Psoas muscle (tissue), 8 donors: ENCODE results near the gene CFAP299. TPM values are rescaled to one million over a fixed set of nuclear protein-coding genes. Genes with fewer than 3 reads are reported as not detected.

Source experiments
- ATAC-seq, 4 donors: fragments of 200-7000 bp; cut with Tn5 transposase; one replicate each; pipeline ENCODE4 v1.9.1; 2020; ENCODE audit warnings: moderate library complexity in 3 of 4, mild to moderate bottlenecking in 2 of 4
- DNase-seq, 2 donors: peaks; one replicate each; pipeline ENCODE4 v3.0.0-alpha.2; 2020
- H3K27ac ChIP-seq: fragments of 200-600 bp; one replicate; pipeline ENCODE4 v1.8.0; 2022
- H3K27me3 ChIP-seq, 3 donors: fragments of 200-600 bp in 1 of 3; one replicate each; pipeline versions ENCODE4 v1.6.1 to v1.8.0; 2013 to 2022; ENCODE audit warnings: low read length in 2 of 3, mild to moderate bottlenecking in 2 of 3, moderate library complexity in 1 of 3; ENCODE audit not compliant: insufficient read depth in 3 of 3
- H3K36me3 ChIP-seq, 2 donors: fragments of 200-600 bp in 1 of 2; one replicate each; pipeline versions ENCODE4 v1.6.1 to v1.8.0; 2013 to 2022; ENCODE audit warnings: low read depth in 1 of 2, mild to moderate bottlenecking in 1 of 2, moderate library complexity in 1 of 2; ENCODE audit not compliant: insufficient read depth in 1 of 2
- H3K4me1 ChIP-seq: fragments of 200-600 bp; one replicate; pipeline ENCODE4 v1.8.0; 2022
- H3K4me3 ChIP-seq: fragments of 200-600 bp; one replicate; pipeline ENCODE4 v1.8.0; 2022; ENCODE audit warnings: mild to moderate bottlenecking
- H3K9me3 ChIP-seq: fragments of 200-600 bp; one replicate; pipeline ENCODE4 v1.8.0; 2022
- WGBS, 3 donors: extraction: QIAGEN DNeasy Blood & Tissue Kit; methylation state at CpG; one replicate each; pipeline versions ENCODE4 v1.1.6 to v1.1.7; 2013; 5-methylcytosine and 5-hydroxymethylcytosine counted together
- intact Hi-C, 2 donors: fragments of 100-400 bp; cut with DNase I; formaldehyde crosslinking; loops; one replicate each; pipeline versions ENCODE4 v1.11.0 to v1.14.2; 2022
- polyA plus RNA-seq, 3 donors: library from polyadenylated mRNA; stranded (reverse); fragments of 200-250 nt; gene quantifications; one replicate each; pipeline ENCODE4 v1.2.3, GENCODE V29; 2013
- total RNA-seq, 4 donors: library from RNA; stranded (reverse); fragmentation: NEBNext Ultra II Directional in 2 of 4; extraction: Animal tissue kit (Norgen Biotek cat#: 25700) in 2 of 4; gene quantifications; one replicate each; pipeline versions ENCODE4 v1.2.1 to v1.2.4, GENCODE V29; 2021 to 2023
- TF ChIP-seq, protein P1 (sequence below): fragments of 200-600 bp; IDR thresholded peaks from one replicate; pipeline ENCODE4 v1.8.0; 2022; ENCODE audit warnings: antibody characterized with exemption
- donor health status: healthy with polysubstance abuse.
- donor health status: DM: no; HTN: no; CAD: no; lungs with moderate emphysema.
- donor health status: Bipolar disorder and iron deficiency.
- donor health status: healthy.
- donor health status: DM: yes; HTN: yes; CAD: no.
- donor health status: DM: no; HTN: no; CAD: no.
- donor health status: DM: no; HTN: no; CAD: no.
- donor health status: DM: yes; HTN: yes; CAD: no.

Gene CFAP299
- total and polyA plus RNA-seq, 7 donors = not detected

DNA sequence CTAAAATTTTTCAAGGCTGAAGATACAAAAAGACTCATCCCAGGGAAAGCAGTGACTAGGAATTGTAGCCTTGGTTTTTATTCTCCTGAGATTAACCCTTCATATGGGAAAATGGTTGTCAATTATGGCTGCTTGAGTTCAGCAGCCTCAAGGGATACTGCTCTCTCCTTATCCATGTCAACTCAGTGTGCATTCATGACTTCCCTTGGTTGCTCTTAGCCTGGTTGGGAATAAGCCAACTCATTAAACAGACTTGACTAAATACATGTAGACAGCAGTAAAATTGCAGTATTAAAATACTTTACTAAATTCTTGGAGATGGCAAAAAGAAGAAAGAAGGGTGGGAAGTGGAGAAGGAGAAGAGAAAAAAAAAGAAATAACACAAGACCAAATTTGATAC is 650.5 kb downstream of the CFAP299 start:
- no peak for ATAC-seq
- Histone ChIP-seq H3K4me3 (no peak overlapping the region), H3K4me1 (no peaks in the 10 kb centered on the region), H3K36me3 (no peaks in the 10 kb centered on the region), H3K27ac (no peak overlapping the region), H3K27me3 (no peaks in the 10 kb centered on the region), H3K9me3 (no peaks in the 10 kb centered on the region)
- DNase-seq = no peak
- TF ChIP-seq, protein P1, sequence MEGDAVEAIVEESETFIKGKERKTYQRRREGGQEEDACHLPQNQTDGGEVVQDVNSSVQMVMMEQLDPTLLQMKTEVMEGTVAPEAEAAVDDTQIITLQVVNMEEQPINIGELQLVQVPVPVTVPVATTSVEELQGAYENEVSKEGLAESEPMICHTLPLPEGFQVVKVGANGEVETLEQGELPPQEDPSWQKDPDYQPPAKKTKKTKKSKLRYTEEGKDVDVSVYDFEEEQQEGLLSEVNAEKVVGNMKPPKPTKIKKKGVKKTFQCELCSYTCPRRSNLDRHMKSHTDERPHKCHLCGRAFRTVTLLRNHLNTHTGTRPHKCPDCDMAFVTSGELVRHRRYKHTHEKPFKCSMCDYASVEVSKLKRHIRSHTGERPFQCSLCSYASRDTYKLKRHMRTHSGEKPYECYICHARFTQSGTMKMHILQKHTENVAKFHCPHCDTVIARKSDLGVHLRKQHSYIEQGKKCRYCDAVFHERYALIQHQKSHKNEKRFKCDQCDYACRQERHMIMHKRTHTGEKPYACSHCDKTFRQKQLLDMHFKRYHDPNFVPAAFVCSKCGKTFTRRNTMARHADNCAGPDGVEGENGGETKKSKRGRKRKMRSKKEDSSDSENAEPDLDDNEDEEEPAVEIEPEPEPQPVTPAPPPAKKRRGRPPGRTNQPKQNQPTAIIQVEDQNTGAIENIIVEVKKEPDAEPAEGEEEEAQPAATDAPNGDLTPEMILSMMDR = no peak
- intact Hi-C loops = loop anchor here in 1 of 2 donors (5.0 kb wide), 1 partner anchor 1931 kb away; no protein-coding TSS in a partner anchor

DNA sequence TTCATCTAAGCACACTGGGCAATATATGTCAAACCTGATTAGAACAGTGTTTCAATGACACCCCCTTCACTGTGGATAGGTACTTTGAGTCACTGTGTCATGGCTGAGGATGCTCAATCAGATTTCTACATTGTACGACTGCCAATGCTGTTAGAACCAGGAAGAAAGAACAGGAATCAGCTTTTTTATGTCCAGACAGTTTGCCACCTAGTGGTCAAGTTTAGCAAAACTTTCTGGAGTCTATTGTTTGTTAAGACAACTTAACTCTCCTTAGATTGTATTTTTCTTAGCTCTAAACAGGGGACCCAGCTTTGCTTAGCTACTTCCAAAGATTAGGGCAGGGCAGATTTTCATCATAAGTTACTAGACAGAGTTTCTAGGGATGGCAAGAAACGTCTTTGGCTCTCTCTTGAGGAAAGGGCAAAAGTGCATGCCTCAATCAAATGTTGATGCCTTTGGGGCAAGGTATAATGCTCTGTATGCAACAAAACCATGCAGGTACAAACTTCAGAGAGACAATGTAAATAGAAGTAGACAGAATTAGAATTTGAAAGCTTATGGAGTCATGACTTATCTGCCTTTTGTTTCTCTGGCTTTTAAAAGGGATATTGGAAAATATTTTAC is 654.5 kb downstream of the CFAP299 start:
- H3K27me3 ChIP-seq = no peaks in the 10 kb centered on the region
- ATAC-seq (peak in 1 of 4 donors; percentile 42), DNase-seq (no peak)
- WGBS, 3 donors = 3 to 6% (median 5%) methylated on average over 2 of the region's 2 CpGs
- H3K9me3 ChIP-seq = no peaks in the 10 kb centered on the region
- H3K4me1 ChIP-seq = no peaks in the 10 kb centered on the region
- TF ChIP-seq, protein P1 = peak; percentile 70
- intact Hi-C loops = loop anchor here (2.0 to 5.0 kb wide), 3 partner anchors 623 to 1927 kb away; no protein-coding TSS in a partner anchor
- no peak overlapping the region for H3K27ac ChIP-seq
- no peak overlapping the region for H3K4me3 ChIP-seq
- no peaks in the 10 kb centered on the region for H3K36me3 ChIP-seq

DNA sequence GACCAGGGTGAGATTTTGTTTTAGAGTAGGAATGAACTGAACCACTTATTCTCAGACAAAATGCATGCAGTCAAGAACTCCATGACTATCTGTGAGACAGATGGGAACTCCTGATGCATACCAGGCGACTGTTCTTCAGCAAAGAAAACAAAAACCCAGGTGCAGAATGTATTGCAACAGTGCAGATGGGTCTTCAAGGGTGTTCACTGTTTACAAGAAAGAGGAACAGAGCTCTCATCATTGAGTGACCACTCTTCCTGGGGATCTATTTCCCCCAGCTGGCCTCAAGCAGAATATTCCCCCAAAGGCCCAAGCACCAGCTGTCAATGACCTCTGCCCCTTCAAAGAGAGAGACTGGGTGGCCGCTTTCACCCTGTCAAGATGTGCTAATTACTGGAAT is 655.3 kb downstream of the CFAP299 start:
- 50 to 54% (median 51%) methylated on average over 2 of the region's 2 CpGs for WGBS, 3 donors
- no peak for DNase-seq
- TF ChIP-seq, protein P1 = no peak
- no peaks in the 10 kb centered on the region for H3K36me3 ChIP-seq
- H3K27ac ChIP-seq = no peak overlapping the region
- H3K4me1 ChIP-seq = no peaks in the 10 kb centered on the region
- no peaks in the 10 kb centered on the region for H3K9me3 ChIP-seq
- H3K4me3 ChIP-seq = no peak overlapping the region
- no peak for ATAC-seq
- H3K27me3 ChIP-seq = no peaks in the 10 kb centered on the region
- intact Hi-C loops = loop anchor here in 1 of 2 donors (2.0 kb wide), 1 partner anchor 624 kb away; no protein-coding TSS in a partner anchor

DNA sequence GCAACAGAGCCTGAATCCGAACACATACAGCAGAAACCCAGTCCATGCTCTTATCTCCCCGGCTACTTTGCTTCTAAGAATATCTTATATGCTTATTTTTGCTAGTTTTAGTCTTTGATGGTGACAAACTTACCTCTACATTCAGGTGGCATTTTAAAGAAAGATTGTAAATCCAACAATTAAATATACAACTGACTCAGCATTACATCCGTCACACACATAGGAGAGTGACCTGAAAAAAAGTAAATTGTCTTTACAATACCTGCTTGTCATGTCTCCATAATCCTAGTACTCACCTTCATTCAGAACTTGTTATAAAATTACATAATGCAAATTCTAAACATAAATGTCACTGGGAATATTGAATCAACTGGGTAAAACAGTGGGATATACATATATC is 664.4 kb downstream of the CFAP299 start:
- TF ChIP-seq, protein P1 = no peak
- Histone ChIP-seq H3K4me3 (no peak overlapping the region), H3K27me3 (no peaks in the 10 kb centered on the region), H3K27ac (no peak overlapping the region), H3K36me3 (no peaks in the 10 kb centered on the region), H3K9me3 (no peaks in the 10 kb centered on the region), H3K4me1 (no peaks in the 10 kb centered on the region)
- DNase-seq (no peak), ATAC-seq (no peak)
- 72 to 86% (median 85%) methylated on average over 3 of the region's 3 CpGs for WGBS, 3 donors
- intact Hi-C loops = no loop called here
